Measurements from ENCODE around the gene SLC2A9.

SLC2A9 gene

DNA sequence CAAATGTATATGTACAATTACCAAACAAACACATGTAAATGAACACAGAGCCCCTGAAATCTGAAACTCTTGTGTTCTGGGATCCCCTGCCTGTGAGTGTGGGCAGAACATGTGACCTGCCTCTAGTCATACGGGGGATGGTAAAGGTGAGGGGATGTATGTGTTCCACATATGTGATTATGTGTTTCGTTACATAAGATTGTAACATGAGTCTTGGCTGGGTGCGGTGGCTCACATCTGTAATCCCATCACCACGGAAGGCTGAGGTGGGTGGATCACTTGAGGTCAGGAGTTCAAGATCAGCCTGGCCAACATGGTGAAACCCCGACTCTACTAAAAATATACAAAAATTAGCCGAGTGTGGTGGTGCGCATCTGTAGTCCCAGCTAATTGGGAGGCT, 37.1 kb upstream of the SLC2A9 start:
- no peaks in the 10 kb centered on the region for H3K27me3 ChIP-seq (ENCODE audit: low read length)
- H3K79me2 ChIP-seq (ENCODE audit: insufficient read depth, low read length) = no peaks in the 10 kb centered on the region
- no peaks in the 10 kb centered on the region for H3K9me2 ChIP-seq (replicated peaks; ENCODE audit: insufficient read depth, low read length)
- H3K27ac ChIP-seq (ENCODE audit: low read depth, low read length) = no peak overlapping the region
- no peaks in the 10 kb centered on the region for H4K20me1 ChIP-seq (ENCODE audit: low read depth, low read length)
- H3K4me2 ChIP-seq (ENCODE audit: low read depth, low read length, poor library complexity, severe bottlenecking) = no peak overlapping the region
- H3F3A ChIP-seq (ENCODE audit: insufficient read depth) = no peaks in the 10 kb centered on the region
- no peaks in the 10 kb centered on the region for H3K9me3 ChIP-seq (ENCODE audit: insufficient read depth, low read length)
- no peak overlapping the region for H3K9ac ChIP-seq (ENCODE audit: low read length)
- H2AFZ ChIP-seq (ENCODE audit: low read depth, low read length, severe bottlenecking) = no peak overlapping the region
- TF ChIP-seq, protein P1, sequence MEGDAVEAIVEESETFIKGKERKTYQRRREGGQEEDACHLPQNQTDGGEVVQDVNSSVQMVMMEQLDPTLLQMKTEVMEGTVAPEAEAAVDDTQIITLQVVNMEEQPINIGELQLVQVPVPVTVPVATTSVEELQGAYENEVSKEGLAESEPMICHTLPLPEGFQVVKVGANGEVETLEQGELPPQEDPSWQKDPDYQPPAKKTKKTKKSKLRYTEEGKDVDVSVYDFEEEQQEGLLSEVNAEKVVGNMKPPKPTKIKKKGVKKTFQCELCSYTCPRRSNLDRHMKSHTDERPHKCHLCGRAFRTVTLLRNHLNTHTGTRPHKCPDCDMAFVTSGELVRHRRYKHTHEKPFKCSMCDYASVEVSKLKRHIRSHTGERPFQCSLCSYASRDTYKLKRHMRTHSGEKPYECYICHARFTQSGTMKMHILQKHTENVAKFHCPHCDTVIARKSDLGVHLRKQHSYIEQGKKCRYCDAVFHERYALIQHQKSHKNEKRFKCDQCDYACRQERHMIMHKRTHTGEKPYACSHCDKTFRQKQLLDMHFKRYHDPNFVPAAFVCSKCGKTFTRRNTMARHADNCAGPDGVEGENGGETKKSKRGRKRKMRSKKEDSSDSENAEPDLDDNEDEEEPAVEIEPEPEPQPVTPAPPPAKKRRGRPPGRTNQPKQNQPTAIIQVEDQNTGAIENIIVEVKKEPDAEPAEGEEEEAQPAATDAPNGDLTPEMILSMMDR (IDR thresholded peaks at IDR 0.05; ENCODE audit: insufficient read depth, low read length, poor library complexity, severe bottlenecking) = no peak
- no peak for TF ChIP-seq EZH2phosphoT487 (conservative IDR thresholded peaks at IDR 0.05; ENCODE audit: low read length)
- no peak overlapping the region for H3K4me3 ChIP-seq (ENCODE audit: insufficient read depth, low read length, poor library complexity, severe bottlenecking)
- no peaks in the 10 kb centered on the region for H3K36me3 ChIP-seq (ENCODE audit: low read length)

- Histone ChIP-seq H3K27ac (ENCODE audit: low read depth, low read length) (no peak overlapping the region), H3K4me2 (ENCODE audit: low read depth, low read length, poor library complexity, severe bottlenecking) (no peak overlapping the region), H3K79me2 (ENCODE audit: insufficient read depth, low read length) (no peaks in the 10 kb centered on the region), H3K9ac (ENCODE audit: low read length) (no peak overlapping the region), H3K9me3 (ENCODE audit: insufficient read depth, low read length) (no peaks in the 10 kb centered on the region), H3K36me3 (ENCODE audit: low read length) (no peaks in the 10 kb centered on the region), H3K4me3 (ENCODE audit: insufficient read depth, low read length, poor library complexity, severe bottlenecking) (no peak overlapping the region), H2AFZ (ENCODE audit: low read depth, low read length, severe bottlenecking) (no peak overlapping the region), H3K27me3 (ENCODE audit: low read length) (no peaks in the 10 kb centered on the region), H3K9me2 (replicated peaks; ENCODE audit: insufficient read depth, low read length) (no peaks in the 10 kb centered on the region), H4K20me1 (ENCODE audit: low read depth, low read length) (no peaks in the 10 kb centered on the region), H3F3A (ENCODE audit: insufficient read depth) (no peaks in the 10 kb centered on the region)
- no peak for TF ChIP-seq EZH2phosphoT487 (conservative IDR thresholded peaks at IDR 0.05; ENCODE audit: low read length)
- TF ChIP-seq, protein P1 (IDR thresholded peaks at IDR 0.05; ENCODE audit: insufficient read depth, low read length, poor library complexity, severe bottlenecking) = no peak
These were observed 35.7 kb upstream of the SLC2A9 start for GRCh38 chr4:10057023-10057395.

- Histone ChIP-seq H3K9me2 (replicated peaks; ENCODE audit: insufficient read depth, low read length) (no peaks in the 10 kb centered on the region), H3K9me3 (ENCODE audit: insufficient read depth, low read length) (no peaks in the 10 kb centered on the region), H3K79me2 (ENCODE audit: insufficient read depth, low read length) (no peaks in the 10 kb centered on the region), H3K27ac (ENCODE audit: low read depth, low read length) (no peak overlapping the region), H3K4me2 (ENCODE audit: low read depth, low read length, poor library complexity, severe bottlenecking) (no peak overlapping the region), H3F3A (ENCODE audit: insufficient read depth) (no peaks in the 10 kb centered on the region), H3K27me3 (ENCODE audit: low read length) (no peaks in the 10 kb centered on the region), H2AFZ (ENCODE audit: low read depth, low read length, severe bottlenecking) (no peak overlapping the region), H4K20me1 (ENCODE audit: low read depth, low read length) (no peaks in the 10 kb centered on the region), H3K9ac (ENCODE audit: low read length) (no peak overlapping the region), H3K4me3 (ENCODE audit: insufficient read depth, low read length, poor library complexity, severe bottlenecking) (no peak overlapping the region), H3K36me3 (ENCODE audit: low read length) (no peaks in the 10 kb centered on the region)
- TF ChIP-seq, protein P1 (IDR thresholded peaks at IDR 0.05; ENCODE audit: insufficient read depth, low read length, poor library complexity, severe bottlenecking) = no peak
- TF ChIP-seq EZH2phosphoT487 (conservative IDR thresholded peaks at IDR 0.05; ENCODE audit: low read length) = no peak
These were observed 35.2 kb upstream of the SLC2A9 start for GRCh38 chr4:10056334-10057022.

Measured in SU-DHL-6 (cell line).